Activated T-helper 9 cell treated with anti-CD3 and anti-CD28 coated beads, Interleukin-2, amount 50 U/mL, for 16 hours (primary cell): Measurements from ENCODE around the gene GLIS1.

Experiments used
- DNase-seq: peaks from one replicate; pipeline ENCODE4 v3.0.0-alpha.2; 2020; ENCODE audit warnings: low read depth

Gene GLIS1

GRCh38 chr1:53693773-53694717 lies 44.9 kb downstream of the GLIS1 start:
- DNase-seq: no peak

- DNase-seq: no peak
Observed at GRCh38 chr1:53693339-53693738, 45.6 kb downstream of the GLIS1 start.

- DNase-seq: no peak
Observed at GRCh38 chr1:53691326-53691725, 47.6 kb downstream of the GLIS1 start.

- no peak for DNase-seq
Observed at GRCh38 chr1:53690411-53690810, 48.6 kb downstream of the GLIS1 start.

- no peak for DNase-seq
Observed at GRCh38 chr1:53689736-53690326, 49.1 kb downstream of the GLIS1 start.

GRCh38 chr1:53689223-53689622 lies 49.7 kb downstream of the GLIS1 start:
- no peak for DNase-seq

- no peak for DNase-seq
Observed at GRCh38 chr1:53688381-53689102, 50.4 kb downstream of the GLIS1 start.

GRCh38 chr1:53687901-53688300 lies 51.1 kb downstream of the GLIS1 start:
- DNase-seq: no peak

- no peak for DNase-seq
Observed at GRCh38 chr1:53687426-53687825, 51.5 kb downstream of the GLIS1 start.

GRCh38 chr1:53686965-53687267 lies 52.0 kb downstream of the GLIS1 start:
- no peak for DNase-seq

- no peak for DNase-seq
Observed at GRCh38 chr1:53686091-53686964, 52.6 kb downstream of the GLIS1 start.

GRCh38 chr1:53685272-53686051 lies 53.5 kb downstream of the GLIS1 start:
- no peak for DNase-seq

- DNase-seq: no peak
Observed at GRCh38 chr1:53684741-53685140, 54.2 kb downstream of the GLIS1 start.

GRCh38 chr1:53683986-53684740 lies 54.8 kb downstream of the GLIS1 start:
- DNase-seq: no peak

GRCh38 chr1:53682881-53683280 lies 56.1 kb downstream of the GLIS1 start:
- no peak for DNase-seq

- DNase-seq: no peak
Observed at GRCh38 chr1:53681977-53682685, 56.8 kb downstream of the GLIS1 start.

- DNase-seq: no peak
Observed at GRCh38 chr1:53681351-53681976, 57.5 kb downstream of the GLIS1 start.

- no peak for DNase-seq
Observed at GRCh38 chr1:53680868-53681267, 58.1 kb downstream of the GLIS1 start.
